ENCODE results near the gene MERTK.

The MERTK gene

GRCh38 chr2:111896024-111896423 is 2.4 kb upstream of the MERTK start:
- in situ Hi-C loops (cut with MboI; ENCODE audit: low pct_unique_long_range_greater_than_20kb, low sequenced_read_pairs, unreplicated experiment), result loop anchor here (25.0 kb wide), 2 partner anchors 366 to 691 kb away; partner anchors contain the start of genes CHCHD5 and ZC3H8

DNA sequence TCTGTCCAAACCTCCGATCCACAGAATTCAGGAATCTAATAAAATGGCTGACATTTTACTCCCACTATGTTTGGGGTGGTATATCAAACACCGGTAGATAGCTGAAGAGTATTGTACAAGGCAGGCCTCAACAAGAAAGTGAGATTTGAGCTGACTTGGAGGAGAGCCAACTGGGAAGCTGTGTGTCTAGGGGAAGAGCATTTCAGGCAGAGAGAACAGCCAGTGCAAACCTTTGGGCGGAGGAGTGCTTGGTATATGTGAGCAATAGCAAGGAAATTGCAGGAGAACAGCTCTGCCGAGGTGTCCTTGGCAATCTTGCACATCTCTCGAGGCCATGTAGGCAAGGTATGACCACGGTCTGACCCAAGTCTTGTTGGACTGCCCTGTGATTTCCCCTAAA is 1.8 kb upstream of the MERTK start:
- no peak for DNase-seq (ENCODE audit: low spot score)

More at GRCh38 chr2:111896024-111896423, 2.4 kb upstream of the MERTK start:
- DNase-seq (ENCODE audit: low spot score), result no peak
- TF ChIP-seq, protein P1, sequence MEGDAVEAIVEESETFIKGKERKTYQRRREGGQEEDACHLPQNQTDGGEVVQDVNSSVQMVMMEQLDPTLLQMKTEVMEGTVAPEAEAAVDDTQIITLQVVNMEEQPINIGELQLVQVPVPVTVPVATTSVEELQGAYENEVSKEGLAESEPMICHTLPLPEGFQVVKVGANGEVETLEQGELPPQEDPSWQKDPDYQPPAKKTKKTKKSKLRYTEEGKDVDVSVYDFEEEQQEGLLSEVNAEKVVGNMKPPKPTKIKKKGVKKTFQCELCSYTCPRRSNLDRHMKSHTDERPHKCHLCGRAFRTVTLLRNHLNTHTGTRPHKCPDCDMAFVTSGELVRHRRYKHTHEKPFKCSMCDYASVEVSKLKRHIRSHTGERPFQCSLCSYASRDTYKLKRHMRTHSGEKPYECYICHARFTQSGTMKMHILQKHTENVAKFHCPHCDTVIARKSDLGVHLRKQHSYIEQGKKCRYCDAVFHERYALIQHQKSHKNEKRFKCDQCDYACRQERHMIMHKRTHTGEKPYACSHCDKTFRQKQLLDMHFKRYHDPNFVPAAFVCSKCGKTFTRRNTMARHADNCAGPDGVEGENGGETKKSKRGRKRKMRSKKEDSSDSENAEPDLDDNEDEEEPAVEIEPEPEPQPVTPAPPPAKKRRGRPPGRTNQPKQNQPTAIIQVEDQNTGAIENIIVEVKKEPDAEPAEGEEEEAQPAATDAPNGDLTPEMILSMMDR (IDR thresholded peaks at IDR 0.05; ENCODE audit: extremely low read depth, insufficient read depth, missing control alignments), result no peak

DNA sequence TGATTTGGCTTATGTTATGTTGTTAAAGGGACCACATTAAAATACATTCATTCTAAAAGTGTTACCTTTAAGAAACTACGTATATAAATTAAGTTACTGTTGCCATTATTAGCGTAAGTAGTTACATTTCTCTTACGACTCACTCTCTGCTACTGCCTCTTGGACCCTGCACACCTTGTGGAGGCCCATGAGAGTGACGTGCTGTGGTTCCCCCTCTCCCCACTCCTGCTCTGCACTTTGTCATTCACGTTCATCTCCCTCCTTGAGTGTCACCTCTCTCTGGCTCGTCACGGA is 830 bp upstream of the MERTK start:
- TF ChIP-seq, protein P1 (IDR thresholded peaks at IDR 0.05; ENCODE audit: extremely low read depth, insufficient read depth, missing control alignments), result no peak
- in situ Hi-C loops (cut with MboI; ENCODE audit: low pct_unique_long_range_greater_than_20kb, low sequenced_read_pairs, unreplicated experiment), result loop anchor here (25.0 kb wide), 2 partner anchors 365 to 690 kb away; partner anchors contain the start of genes CHCHD5 and ZC3H8
- no peak for DNase-seq (ENCODE audit: low spot score)

More for the DNA sequence above, 1.8 kb upstream of the MERTK start:
- TF ChIP-seq, protein P1 (IDR thresholded peaks at IDR 0.05; ENCODE audit: extremely low read depth, insufficient read depth, missing control alignments), result no peak
- in situ Hi-C loops (cut with MboI; ENCODE audit: low pct_unique_long_range_greater_than_20kb, low sequenced_read_pairs, unreplicated experiment), result loop anchor here (25.0 kb wide), 2 partner anchors 366 to 691 kb away; partner anchors contain the start of genes CHCHD5 and ZC3H8

DNA sequence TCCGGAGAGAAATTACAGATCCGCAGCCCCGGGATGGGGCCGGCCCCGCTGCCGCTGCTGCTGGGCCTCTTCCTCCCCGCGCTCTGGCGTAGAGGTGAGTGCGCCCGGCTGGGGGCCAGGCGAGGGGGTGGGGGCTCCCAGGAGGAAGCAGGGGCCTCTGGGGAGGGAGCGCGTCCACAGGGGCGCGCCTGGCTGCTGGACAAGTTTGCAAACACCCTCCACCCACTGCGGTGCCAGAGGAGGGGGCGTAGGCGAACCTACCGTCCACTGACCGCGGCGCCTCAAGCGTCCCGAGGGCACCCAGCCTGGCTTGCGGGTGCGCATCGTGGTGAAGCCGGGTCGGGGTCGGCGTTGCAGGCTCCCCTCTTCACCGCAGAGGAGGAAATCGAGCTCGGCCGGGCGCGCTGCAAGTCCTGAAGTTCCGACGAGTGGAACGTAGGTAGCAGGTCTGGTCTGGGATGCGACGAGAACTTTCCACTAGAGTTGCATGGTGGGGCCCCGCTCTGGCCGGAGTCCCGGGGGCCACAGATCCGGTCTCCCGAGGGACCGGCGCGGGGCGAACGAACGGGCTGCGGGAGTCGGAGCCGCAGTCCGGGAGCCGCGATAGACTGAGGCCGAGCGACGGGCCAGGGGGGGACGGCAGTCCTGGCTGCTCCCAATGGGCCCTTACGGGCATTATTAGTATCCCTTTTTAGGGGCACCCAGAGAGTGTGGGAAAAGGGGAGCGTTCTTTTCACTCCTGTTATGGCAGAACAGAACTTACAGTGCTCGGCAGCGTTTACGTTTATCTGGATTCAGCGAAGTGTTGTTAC is 502 bp downstream of the MERTK start:
- in situ Hi-C loops (cut with MboI; ENCODE audit: low pct_unique_long_range_greater_than_20kb, low sequenced_read_pairs, unreplicated experiment), result loop anchor here (25.0 kb wide), 2 partner anchors 363 to 688 kb away; partner anchors contain the start of genes CHCHD5 and ZC3H8
- DNase-seq (ENCODE audit: low spot score), result peak; percentile 35
- TF ChIP-seq, protein P1 (IDR thresholded peaks at IDR 0.05; ENCODE audit: extremely low read depth, insufficient read depth, missing control alignments), result no peak

GRCh38 chr2:111900859-111901258 is 2.5 kb downstream of the MERTK start:
- in situ Hi-C loops (cut with MboI; ENCODE audit: low pct_unique_long_range_greater_than_20kb, low sequenced_read_pairs, unreplicated experiment), result no loop called here
- TF ChIP-seq, protein P1 (IDR thresholded peaks at IDR 0.05; ENCODE audit: extremely low read depth, insufficient read depth, missing control alignments), result peak; percentile 33

GRCh38 chr2:111903516-111903915 is 5.1 kb downstream of the MERTK start:
- DNase-seq (ENCODE audit: low spot score), result no peak
- in situ Hi-C loops (cut with MboI; ENCODE audit: low pct_unique_long_range_greater_than_20kb, low sequenced_read_pairs, unreplicated experiment), result no loop called here
- TF ChIP-seq, protein P1 (IDR thresholded peaks at IDR 0.05; ENCODE audit: extremely low read depth, insufficient read depth, missing control alignments), result no peak

More at GRCh38 chr2:111900859-111901258, 2.5 kb downstream of the MERTK start:
- DNase-seq (ENCODE audit: low spot score), result no peak
